KOPT-K1 (cell line): Measurements from ENCODE around the gene BRD1.
"Not testable (repeated sequence)": the region's sequence is repeated elsewhere in the genome, so short reads cannot be mapped to it uniquely, and the experiment has no call there.

Experiments used
- H3K27ac ChIP-seq: fragments of 200-600 bp; sonication (generic); 2 replicates; pipeline ENCODE4 v1.5.1; 2016; ENCODE audit warnings: antibody characterized with exemption, mild to moderate bottlenecking, low read depth, low read length; ENCODE audit not compliant: poor library complexity, severe bottlenecking
- H3K36me3 ChIP-seq: fragments of 200-600 bp; sonication (generic); 2 replicates; pipeline ENCODE4 v1.5.1; 2017; ENCODE audit warnings: antibody characterized with exemption, mild to moderate bottlenecking, low read length, moderate library complexity; ENCODE audit not compliant: insufficient read depth
- H3K9me3 ChIP-seq: fragments of 200-600 bp; sonication (generic); 2 replicates; pipeline ENCODE4 v1.5.1; 2017; ENCODE audit warnings: antibody characterized with exemption, low read length, mild to moderate bottlenecking; ENCODE audit not compliant: insufficient read depth, poor library complexity, severe bottlenecking

Gene BRD1

GRCh38 chr22:49824185-49824925, 3.3 kb downstream of the BRD1 start:
- H3K27ac ChIP-seq = peak overlapping the region; percentile 76
- peaks cover 64% of the 10 kb centered on the region for H3K36me3 ChIP-seq
- H3K9me3 ChIP-seq = no peaks in the 10 kb centered on the region

GRCh38 chr22:49823289-49824045, 4.2 kb downstream of the BRD1 start:
- Histone ChIP-seq H3K36me3 (peaks cover 73% of the 10 kb centered on the region), H3K9me3 (no peaks in the 10 kb centered on the region), H3K27ac (no peak overlapping the region)

- not testable (repeated sequence) for H3K9me3 ChIP-seq, H3K27ac ChIP-seq
- peaks cover 90% of the 10 kb centered on the region for H3K36me3 ChIP-seq
These were observed 5.9 kb downstream of the BRD1 start for GRCh38 chr22:49821741-49822140.

- Histone ChIP-seq H3K36me3 (peaks cover 97% of the 10 kb centered on the region), H3K27ac (no peak overlapping the region), H3K9me3 (no peaks in the 10 kb centered on the region)
These were observed 6.7 kb downstream of the BRD1 start for GRCh38 chr22:49820984-49821383.

GRCh38 chr22:49817359-49817758, 10.3 kb downstream of the BRD1 start:
- no peaks in the 10 kb centered on the region for H3K9me3 ChIP-seq
- H3K36me3 ChIP-seq = peaks cover 95% of the 10 kb centered on the region
- no peak overlapping the region for H3K27ac ChIP-seq

GRCh38 chr22:49815641-49816091, 12.0 kb downstream of the BRD1 start:
- H3K36me3 ChIP-seq = peaks cover 89% of the 10 kb centered on the region
- H3K9me3 ChIP-seq = no peaks in the 10 kb centered on the region
- no peak overlapping the region for H3K27ac ChIP-seq

- peaks cover 87% of the 10 kb centered on the region for H3K36me3 ChIP-seq
- H3K27ac ChIP-seq = no peak overlapping the region
- H3K9me3 ChIP-seq = no peaks in the 10 kb centered on the region
These were observed 12.8 kb downstream of the BRD1 start for GRCh38 chr22:49814856-49815255.

- Histone ChIP-seq H3K27ac (no peak overlapping the region), H3K36me3 (peaks cover 86% of the 10 kb centered on the region)
These were observed 13.4 kb downstream of the BRD1 start for GRCh38 chr22:49814164-49814686.

GRCh38 chr22:49812838-49813237, 14.8 kb downstream of the BRD1 start:
- Histone ChIP-seq H3K9me3 (no peaks in the 10 kb centered on the region), H3K27ac (no peak overlapping the region), H3K36me3 (peaks cover 86% of the 10 kb centered on the region)

More at GRCh38 chr22:49814164-49814686, 13.4 kb downstream of the BRD1 start:
- H3K9me3 ChIP-seq = no peaks in the 10 kb centered on the region

GRCh38 chr22:49811020-49811791, 16.5 kb downstream of the BRD1 start:
- no peaks in the 10 kb centered on the region for H3K9me3 ChIP-seq
- peaks cover 86% of the 10 kb centered on the region for H3K36me3 ChIP-seq
- H3K27ac ChIP-seq = peak overlapping the region; percentile 13

GRCh38 chr22:49810363-49811019, 17.2 kb downstream of the BRD1 start:
- Histone ChIP-seq H3K9me3 (no peaks in the 10 kb centered on the region), H3K36me3 (peaks cover 85% of the 10 kb centered on the region), H3K27ac (peak overlapping the region; percentile 13)

- Histone ChIP-seq H3K27ac (peak overlapping the region; percentile 12), H3K9me3 (no peaks in the 10 kb centered on the region), H3K36me3 (peaks cover 88% of the 10 kb centered on the region)
These were observed 19.6 kb downstream of the BRD1 start for GRCh38 chr22:49807780-49808708.

- Histone ChIP-seq H3K9me3 (no peaks in the 10 kb centered on the region), H3K27ac (no peak overlapping the region), H3K36me3 (peaks cover 90% of the 10 kb centered on the region)
These were observed 20.5 kb downstream of the BRD1 start for GRCh38 chr22:49807129-49807528.
